ENCODE data around the gene FTH1. TPM values are rescaled to one million over a fixed set of nuclear protein-coding genes. Genes with fewer than 3 reads are reported as not detected.

The FTH1 gene
- total and polyA plus RNA-seq, 2 of the 13 experiments (the other 11 are each of a cell fraction or from before 2014, with no cell fraction given), result 607 to 760 TPM

DNA sequence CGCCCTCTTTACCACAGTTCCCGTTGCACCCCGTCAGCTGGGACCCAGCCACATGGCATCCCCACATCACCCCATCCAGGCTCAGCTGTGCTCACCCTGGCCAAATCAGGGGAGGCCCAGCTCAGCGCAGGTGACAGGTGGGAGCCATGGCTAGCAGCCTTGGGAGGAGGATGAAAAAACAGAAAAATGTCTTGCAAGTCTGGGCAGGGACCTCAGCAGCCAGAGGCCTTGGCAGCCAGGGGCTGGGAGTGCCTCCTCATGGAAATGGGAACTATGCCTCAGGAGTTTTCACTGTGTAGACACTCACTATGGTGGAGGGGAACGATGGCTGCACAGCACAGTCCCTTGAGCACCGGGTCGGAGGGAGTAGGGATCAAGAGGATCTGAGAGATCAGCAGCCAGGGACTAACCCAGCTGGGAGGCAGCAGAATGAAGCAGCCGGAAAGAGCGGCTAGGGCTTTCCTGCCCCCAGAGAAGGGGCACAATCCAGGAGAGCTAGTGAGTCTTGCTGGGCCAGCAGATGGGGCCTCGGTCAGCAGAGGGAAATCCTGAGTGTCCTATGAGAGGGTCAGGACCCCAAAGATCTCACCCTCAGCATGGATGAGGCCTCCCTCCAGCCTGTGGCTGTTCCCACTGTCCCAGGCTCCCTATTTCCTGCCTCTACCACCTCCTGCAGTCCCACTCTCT is 6.2 kb upstream of the FTH1 start (continued):
- TF ChIP-seq JUND (CRISPR knock-in tag; IDR thresholded peaks at IDR 0.05) (peak; percentile 7; the same call in 1 of the 2 replicates), IRX3 (CRISPR knock-in tag; IDR thresholded peaks at IDR 0.05; ENCODE audit: borderline replicate concordance, low read depth) (0 out of 2 replicates have a peak, but pooled peaks have one; percentile 77), ZNF33B (CRISPR knock-in tag; IDR thresholded peaks at IDR 0.05) (peak; percentile 73; the same call in 1 of the 2 replicates), SALL1 (CRISPR knock-in tag; IDR thresholded peaks at IDR 0.05) (peak; percentile 59; the same call in 1 of the 2 replicates), ZNF256 (CRISPR knock-in tag; conservative IDR thresholded peaks at IDR 0.05) (no peak), MTF1 (CRISPR knock-in tag; IDR thresholded peaks at IDR 0.05) (no peak), ERF (CRISPR knock-in tag; IDR thresholded peaks at IDR 0.05) (no peak), ZMYM2 (CRISPR knock-in tag; IDR thresholded peaks at IDR 0.05) (no peak), ZBTB38 (CRISPR knock-in tag; IDR thresholded peaks at IDR 0.05) (peak; percentile 5; the same call in 1 of the 2 replicates), FOSL1 (CRISPR knock-in tag; IDR thresholded peaks at IDR 0.05; ENCODE audit: borderline replicate concordance) (no peak), PCBP2 (optimal IDR thresholded peaks at IDR 0.05; ENCODE audit: low read depth, low read length, poor library complexity, severe bottlenecking) (no peak), SNAI1 (CRISPR knock-in tag; IDR thresholded peaks at IDR 0.05; ENCODE audit: borderline replicate concordance) (no peak), IKZF4 (CRISPR knock-in tag; IDR thresholded peaks at IDR 0.05; ENCODE audit: borderline replicate concordance, low read depth, not compliant biosample characterization) (peak; percentile 1), CEBPB (IDR thresholded peaks at IDR 0.05; ENCODE audit: borderline replicate concordance, low read depth, low read length) (no peak), KLF16 (CRISPR knock-in tag; IDR thresholded peaks at IDR 0.05) (no peak; a peak in 1 of 4 replicates), SOX13 (IDR thresholded peaks at IDR 0.05) (no peak), SOX13 (CRISPR knock-in tag; conservative IDR thresholded peaks at IDR 0.05 in 1 of 2, IDR thresholded peaks at IDR 0.05 in 1 of 2) (no peak)
- TF ChIP-seq, protein P1, sequence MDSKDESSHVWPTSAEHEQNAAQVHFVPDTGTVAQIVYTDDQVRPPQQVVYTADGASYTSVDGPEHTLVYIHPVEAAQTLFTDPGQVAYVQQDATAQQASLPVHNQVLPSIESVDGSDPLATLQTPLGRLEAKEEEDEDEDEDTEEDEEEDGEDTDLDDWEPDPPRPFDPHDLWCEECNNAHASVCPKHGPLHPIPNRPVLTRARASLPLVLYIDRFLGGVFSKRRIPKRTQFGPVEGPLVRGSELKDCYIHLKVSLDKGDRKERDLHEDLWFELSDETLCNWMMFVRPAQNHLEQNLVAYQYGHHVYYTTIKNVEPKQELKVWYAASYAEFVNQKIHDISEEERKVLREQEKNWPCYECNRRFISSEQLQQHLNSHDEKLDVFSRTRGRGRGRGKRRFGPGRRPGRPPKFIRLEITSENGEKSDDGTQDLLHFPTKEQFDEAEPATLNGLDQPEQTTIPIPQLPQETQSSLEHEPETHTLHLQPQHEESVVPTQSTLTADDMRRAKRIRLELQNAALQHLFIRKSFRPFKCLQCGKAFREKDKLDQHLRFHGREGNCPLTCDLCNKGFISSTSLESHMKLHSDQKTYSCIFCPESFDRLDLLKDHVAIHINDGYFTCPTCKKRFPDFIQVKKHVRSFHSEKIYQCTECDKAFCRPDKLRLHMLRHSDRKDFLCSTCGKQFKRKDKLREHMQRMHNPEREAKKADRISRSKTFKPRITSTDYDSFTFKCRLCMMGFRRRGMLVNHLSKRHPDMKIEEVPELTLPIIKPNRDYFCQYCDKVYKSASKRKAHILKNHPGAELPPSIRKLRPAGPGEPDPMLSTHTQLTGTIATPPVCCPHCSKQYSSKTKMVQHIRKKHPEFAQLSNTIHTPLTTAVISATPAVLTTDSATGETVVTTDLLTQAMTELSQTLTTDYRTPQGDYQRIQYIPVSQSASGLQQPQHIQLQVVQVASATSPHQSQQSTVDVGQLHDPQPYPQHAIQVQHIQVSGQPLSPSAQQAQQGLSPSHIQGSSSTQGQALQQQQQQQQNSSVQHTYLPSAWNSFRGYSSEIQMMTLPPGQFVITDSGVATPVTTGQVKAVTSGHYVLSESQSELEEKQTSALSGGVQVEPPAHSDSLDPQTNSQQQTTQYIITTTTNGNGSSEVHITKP (CRISPR knock-in tag; IDR thresholded peaks at IDR 0.05; ENCODE audit: low read depth), result no peak
- TF ChIP-seq, protein P2, sequence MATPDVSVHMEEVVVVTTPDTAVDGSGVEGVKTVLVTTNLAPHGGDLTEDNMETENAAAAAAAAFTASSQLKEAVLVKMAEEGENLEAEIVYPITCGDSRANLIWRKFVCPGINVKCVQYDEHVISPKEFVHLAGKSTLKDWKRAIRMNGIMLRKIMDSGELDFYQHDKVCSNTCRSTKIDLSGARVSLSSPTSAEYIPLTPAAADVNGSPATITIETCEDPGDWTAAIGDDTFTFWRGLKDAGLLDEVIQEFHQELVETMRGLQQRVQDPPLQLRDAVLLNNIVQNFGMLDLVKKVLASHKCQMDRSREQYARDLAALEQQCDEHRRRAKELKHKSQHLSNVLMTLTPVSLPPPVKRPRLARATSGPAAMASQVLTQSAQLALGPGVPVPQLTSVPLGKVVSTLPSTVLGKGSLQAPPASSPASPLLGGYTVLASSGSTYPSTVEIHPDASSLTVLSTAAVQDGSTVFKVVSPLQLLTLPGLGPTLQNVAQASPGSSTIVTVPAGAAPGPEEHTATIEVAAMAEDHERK (CRISPR knock-in tag; IDR thresholded peaks at IDR 0.05; ENCODE audit: low read depth), result no peak
- TF ChIP-seq, protein P3, sequence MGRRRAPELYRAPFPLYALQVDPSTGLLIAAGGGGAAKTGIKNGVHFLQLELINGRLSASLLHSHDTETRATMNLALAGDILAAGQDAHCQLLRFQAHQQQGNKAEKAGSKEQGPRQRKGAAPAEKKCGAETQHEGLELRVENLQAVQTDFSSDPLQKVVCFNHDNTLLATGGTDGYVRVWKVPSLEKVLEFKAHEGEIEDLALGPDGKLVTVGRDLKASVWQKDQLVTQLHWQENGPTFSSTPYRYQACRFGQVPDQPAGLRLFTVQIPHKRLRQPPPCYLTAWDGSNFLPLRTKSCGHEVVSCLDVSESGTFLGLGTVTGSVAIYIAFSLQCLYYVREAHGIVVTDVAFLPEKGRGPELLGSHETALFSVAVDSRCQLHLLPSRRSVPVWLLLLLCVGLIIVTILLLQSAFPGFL (CRISPR knock-in tag; IDR thresholded peaks at IDR 0.05), result no peak
- TF ChIP-seq, protein P4, sequence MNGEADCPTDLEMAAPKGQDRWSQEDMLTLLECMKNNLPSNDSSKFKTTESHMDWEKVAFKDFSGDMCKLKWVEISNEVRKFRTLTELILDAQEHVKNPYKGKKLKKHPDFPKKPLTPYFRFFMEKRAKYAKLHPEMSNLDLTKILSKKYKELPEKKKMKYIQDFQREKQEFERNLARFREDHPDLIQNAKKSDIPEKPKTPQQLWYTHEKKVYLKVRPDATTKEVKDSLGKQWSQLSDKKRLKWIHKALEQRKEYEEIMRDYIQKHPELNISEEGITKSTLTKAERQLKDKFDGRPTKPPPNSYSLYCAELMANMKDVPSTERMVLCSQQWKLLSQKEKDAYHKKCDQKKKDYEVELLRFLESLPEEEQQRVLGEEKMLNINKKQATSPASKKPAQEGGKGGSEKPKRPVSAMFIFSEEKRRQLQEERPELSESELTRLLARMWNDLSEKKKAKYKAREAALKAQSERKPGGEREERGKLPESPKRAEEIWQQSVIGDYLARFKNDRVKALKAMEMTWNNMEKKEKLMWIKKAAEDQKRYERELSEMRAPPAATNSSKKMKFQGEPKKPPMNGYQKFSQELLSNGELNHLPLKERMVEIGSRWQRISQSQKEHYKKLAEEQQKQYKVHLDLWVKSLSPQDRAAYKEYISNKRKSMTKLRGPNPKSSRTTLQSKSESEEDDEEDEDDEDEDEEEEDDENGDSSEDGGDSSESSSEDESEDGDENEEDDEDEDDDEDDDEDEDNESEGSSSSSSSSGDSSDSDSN (CRISPR knock-in tag; IDR thresholded peaks at IDR 0.05), result peak; percentile 50; the same call in 1 of the 2 replicates

All from HepG2 (cell line).